Breast epithelium (tissue), 3 donors: Measurements from ENCODE around the gene LTK.

Source experiments
- POLR2A ChIP-seq: fragments of 450-650 bp; IDR thresholded peaks from one replicate; pipeline ENCODE4 v1.6.1; 2016; ENCODE audit warnings: antibody characterized with exemption, mild to moderate bottlenecking, moderate library complexity
- TF ChIP-seq, protein P1 (sequence below), 3 donors: fragments of 450-650 bp; IDR thresholded peaks; one replicate each; pipeline ENCODE4 v1.5.1; 2016 to 2017; ENCODE audit warnings: antibody characterized with exemption in 3 of 3, mild to moderate bottlenecking in 3 of 3, moderate library complexity in 3 of 3

GRCh38 chr15:41557673-41558399, 44.2 kb upstream of the LTK start:
- TF ChIP-seq, protein P1, sequence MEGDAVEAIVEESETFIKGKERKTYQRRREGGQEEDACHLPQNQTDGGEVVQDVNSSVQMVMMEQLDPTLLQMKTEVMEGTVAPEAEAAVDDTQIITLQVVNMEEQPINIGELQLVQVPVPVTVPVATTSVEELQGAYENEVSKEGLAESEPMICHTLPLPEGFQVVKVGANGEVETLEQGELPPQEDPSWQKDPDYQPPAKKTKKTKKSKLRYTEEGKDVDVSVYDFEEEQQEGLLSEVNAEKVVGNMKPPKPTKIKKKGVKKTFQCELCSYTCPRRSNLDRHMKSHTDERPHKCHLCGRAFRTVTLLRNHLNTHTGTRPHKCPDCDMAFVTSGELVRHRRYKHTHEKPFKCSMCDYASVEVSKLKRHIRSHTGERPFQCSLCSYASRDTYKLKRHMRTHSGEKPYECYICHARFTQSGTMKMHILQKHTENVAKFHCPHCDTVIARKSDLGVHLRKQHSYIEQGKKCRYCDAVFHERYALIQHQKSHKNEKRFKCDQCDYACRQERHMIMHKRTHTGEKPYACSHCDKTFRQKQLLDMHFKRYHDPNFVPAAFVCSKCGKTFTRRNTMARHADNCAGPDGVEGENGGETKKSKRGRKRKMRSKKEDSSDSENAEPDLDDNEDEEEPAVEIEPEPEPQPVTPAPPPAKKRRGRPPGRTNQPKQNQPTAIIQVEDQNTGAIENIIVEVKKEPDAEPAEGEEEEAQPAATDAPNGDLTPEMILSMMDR (IDR thresholded peaks at IDR 0.05) = peak; percentile 12 to 49 (median 42)
- no peak for TF ChIP-seq POLR2A
